ENCODE measurements around the gene NDST1.
"Not testable (repeated sequence)": the region's sequence is repeated elsewhere in the genome, so short reads cannot be mapped to it uniquely, and the experiment has no call there.

Gene NDST1

DNA sequence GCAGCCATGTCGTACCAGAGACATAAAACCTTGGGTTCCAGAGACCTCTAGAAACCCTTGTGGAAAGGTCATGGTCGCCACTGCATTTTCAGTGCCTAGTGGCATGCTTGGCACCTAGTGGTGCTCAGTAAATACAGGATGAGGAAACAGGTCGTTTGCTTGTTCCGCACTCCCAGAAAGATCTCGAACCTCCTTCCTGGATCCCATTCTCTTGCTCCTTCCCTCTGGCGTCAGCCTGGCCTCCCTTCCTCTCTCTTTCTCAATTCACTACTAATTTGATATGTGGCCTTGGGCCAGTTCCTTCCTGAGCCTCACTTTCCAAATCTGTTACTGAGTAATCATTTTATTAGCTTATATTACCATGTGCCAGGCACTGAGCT is 4.4 kb downstream of the NDST1 start:
- H3K27ac ChIP-seq (ENCODE audit: low read length), result no peak overlapping the region
- no peaks in the 10 kb centered on the region for H3K9me3 ChIP-seq (ENCODE audit: control insufficient read depth, low read depth, low read length)
- H3K36me3 ChIP-seq (ENCODE audit: control insufficient read depth, low read depth, low read length), result no peaks in the 10 kb centered on the region
- no peaks in the 10 kb centered on the region for H3K27me3 ChIP-seq (ENCODE audit: control insufficient read depth, insufficient read depth, low read length)
- no peak overlapping the region for H3K4me3 ChIP-seq (ENCODE audit: low read length)
- H3K4me1 ChIP-seq (ENCODE audit: control insufficient read depth, low read depth, low read length), result peaks cover 15% of the 10 kb centered on the region
- H3K9ac ChIP-seq (ENCODE audit: low read length), result no peak overlapping the region

GRCh38 chr5:150513375-150514309 is 5.7 kb downstream of the NDST1 start:
- H3K27ac ChIP-seq (ENCODE audit: low read length), result no peak overlapping the region
- peaks cover 15% of the 10 kb centered on the region for H3K4me1 ChIP-seq (ENCODE audit: control insufficient read depth, low read depth, low read length)
- H3K27me3 ChIP-seq (ENCODE audit: control insufficient read depth, insufficient read depth, low read length), result no peaks in the 10 kb centered on the region
- no peaks in the 10 kb centered on the region for H3K9me3 ChIP-seq (ENCODE audit: control insufficient read depth, low read depth, low read length)
- no peak overlapping the region for H3K4me3 ChIP-seq (ENCODE audit: low read length)
- H3K9ac ChIP-seq (ENCODE audit: low read length), result no peak overlapping the region
- no peaks in the 10 kb centered on the region for H3K36me3 ChIP-seq (ENCODE audit: control insufficient read depth, low read depth, low read length)

DNA sequence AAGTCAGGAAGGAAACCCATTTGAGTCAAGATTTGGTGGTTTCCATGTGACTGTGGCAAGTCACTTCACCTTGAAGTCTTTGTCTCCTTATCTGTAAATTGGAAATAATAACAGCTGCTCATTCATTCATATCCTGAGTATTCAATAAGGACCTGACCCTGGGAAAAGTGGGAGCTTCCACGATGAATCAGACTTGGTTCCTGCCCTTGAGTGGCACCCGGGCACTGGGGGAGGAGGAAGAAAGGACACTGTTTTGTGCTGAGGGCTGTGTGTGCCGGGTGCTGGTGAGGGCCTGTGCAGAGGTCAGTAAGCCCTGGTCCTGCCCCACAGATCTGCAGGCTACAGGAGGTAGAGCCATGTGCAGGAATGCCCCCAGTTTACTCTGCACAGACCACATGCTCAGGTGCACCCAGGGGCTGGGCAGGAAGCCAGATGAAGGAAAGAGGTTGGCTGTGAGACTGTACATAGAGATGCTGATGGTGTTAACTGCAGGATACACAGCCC is 6.8 kb downstream of the NDST1 start:
- no peaks in the 10 kb centered on the region for H3K9me3 ChIP-seq (ENCODE audit: control insufficient read depth, low read depth, low read length)
- H3K4me3 ChIP-seq (ENCODE audit: low read length), result no peak overlapping the region
- H3K27me3 ChIP-seq (ENCODE audit: control insufficient read depth, insufficient read depth, low read length), result no peaks in the 10 kb centered on the region
- no peak overlapping the region for H3K27ac ChIP-seq (ENCODE audit: low read length)
- H3K4me1 ChIP-seq (ENCODE audit: control insufficient read depth, low read depth, low read length), result peaks cover 15% of the 10 kb centered on the region
- no peak overlapping the region for H3K9ac ChIP-seq (ENCODE audit: low read length)
- H3K36me3 ChIP-seq (ENCODE audit: control insufficient read depth, low read depth, low read length), result no peaks in the 10 kb centered on the region

DNA sequence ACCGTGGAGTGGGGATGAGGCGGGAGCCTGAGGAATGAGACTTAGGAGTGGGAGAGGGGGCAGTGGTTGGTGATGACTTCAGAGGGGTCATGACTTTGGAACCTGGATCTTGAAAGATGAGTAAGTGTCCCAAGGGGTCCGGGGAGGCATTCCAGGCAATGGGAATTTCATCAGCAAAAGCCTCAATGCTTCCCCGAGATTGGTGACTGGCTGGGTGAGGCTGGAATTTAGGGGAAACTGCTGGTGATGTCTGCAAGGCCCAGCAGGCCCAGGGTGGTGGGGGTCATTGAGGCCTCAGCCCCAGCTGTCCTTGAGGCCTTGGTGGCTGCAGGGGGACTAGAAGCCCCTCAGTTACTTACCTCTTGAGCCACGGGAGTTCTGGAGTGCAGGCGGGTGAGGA is 7.5 kb downstream of the NDST1 start:
- Histone ChIP-seq H3K9ac (ENCODE audit: low read length) (no peak overlapping the region), H3K27me3 (ENCODE audit: control insufficient read depth, insufficient read depth, low read length) (no peaks in the 10 kb centered on the region), H3K4me1 (ENCODE audit: control insufficient read depth, low read depth, low read length) (peaks cover 13% of the 10 kb centered on the region), H3K9me3 (ENCODE audit: control insufficient read depth, low read depth, low read length) (no peaks in the 10 kb centered on the region), H3K4me3 (ENCODE audit: low read length) (no peak overlapping the region), H3K36me3 (ENCODE audit: control insufficient read depth, low read depth, low read length) (no peaks in the 10 kb centered on the region), H3K27ac (ENCODE audit: low read length) (no peak overlapping the region)

DNA sequence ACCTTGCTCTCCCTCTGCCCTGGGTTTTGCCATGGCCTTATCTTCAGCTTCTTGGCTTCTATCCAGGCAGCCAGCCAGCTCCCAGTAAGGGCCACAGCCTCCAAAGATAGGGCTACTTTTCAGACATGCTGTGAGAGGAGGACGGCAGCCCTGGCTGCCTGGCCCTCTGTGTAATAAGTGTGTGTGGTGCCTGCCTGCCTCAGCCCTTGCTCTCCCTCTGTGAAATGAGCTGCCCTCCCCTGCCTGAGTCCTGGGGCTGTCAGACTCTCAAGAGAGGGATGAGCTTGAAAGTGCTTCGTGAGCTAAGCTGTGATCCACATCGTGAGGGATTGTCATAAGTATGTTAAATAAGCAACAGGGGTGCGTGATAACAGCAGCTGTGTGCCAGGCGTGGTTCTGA is 8.1 kb downstream of the NDST1 start:
- Histone ChIP-seq H3K4me3 (ENCODE audit: low read length) (no peak overlapping the region), H3K27me3 (ENCODE audit: control insufficient read depth, insufficient read depth, low read length) (no peaks in the 10 kb centered on the region), H3K9ac (ENCODE audit: low read length) (no peak overlapping the region), H3K36me3 (ENCODE audit: control insufficient read depth, low read depth, low read length) (no peaks in the 10 kb centered on the region), H3K4me1 (ENCODE audit: control insufficient read depth, low read depth, low read length) (peaks cover 8% of the 10 kb centered on the region), H3K27ac (ENCODE audit: low read length) (no peak overlapping the region), H3K9me3 (ENCODE audit: control insufficient read depth, low read depth, low read length) (no peaks in the 10 kb centered on the region)

DNA sequence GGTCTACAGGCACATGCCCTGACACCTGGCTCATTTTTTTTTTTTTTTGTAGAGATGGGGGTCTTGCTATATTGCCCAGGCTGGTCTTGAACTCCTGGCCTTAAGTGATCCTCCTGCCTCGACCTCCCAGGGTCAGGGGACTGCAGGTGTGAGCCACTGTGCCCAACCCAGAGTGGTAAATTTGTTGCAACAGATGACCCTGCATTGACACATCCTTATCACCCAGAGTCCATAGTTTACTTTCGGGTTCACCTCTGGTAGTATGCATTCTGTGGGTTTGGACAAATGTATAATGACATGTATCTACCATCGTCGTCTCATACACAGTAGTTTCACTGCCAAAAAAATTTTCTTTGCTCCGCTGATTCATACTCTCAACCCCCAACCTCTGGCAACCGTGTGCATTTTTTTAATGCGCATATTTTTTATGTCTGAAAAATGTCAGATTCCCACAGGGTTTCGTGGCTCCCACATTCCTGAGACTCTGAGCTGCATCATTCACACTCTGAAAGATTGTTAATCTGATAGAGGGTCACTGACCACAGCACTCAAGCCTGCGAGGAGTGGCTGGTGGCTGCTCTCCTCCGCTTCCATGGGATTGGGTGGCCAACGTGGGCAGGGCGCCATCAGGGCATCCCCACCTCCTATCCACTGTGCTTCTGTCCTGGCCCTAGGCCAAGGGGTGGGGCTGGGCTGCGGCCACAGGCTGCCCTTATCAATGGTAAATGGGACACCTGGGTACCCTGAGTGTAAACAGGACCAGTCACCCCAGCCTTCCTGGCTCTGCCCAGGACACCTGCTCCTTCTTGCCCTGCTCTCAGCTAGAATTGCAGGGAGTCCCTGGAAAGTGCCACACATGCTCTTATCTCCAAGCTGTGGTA is 9.6 kb downstream of the NDST1 start:
- Histone ChIP-seq H3K36me3 (ENCODE audit: control insufficient read depth, low read depth, low read length) (peaks cover 4% of the 10 kb centered on the region), H3K9me3 (ENCODE audit: control insufficient read depth, low read depth, low read length) (no peaks in the 10 kb centered on the region), H3K27me3 (ENCODE audit: control insufficient read depth, insufficient read depth, low read length) (no peaks in the 10 kb centered on the region), H3K4me1 (ENCODE audit: control insufficient read depth, low read depth, low read length) (no peaks in the 10 kb centered on the region), H3K4me3 (ENCODE audit: low read length) (no peak overlapping the region), H3K27ac (ENCODE audit: low read length) (no peak overlapping the region), H3K9ac (ENCODE audit: low read length) (no peak overlapping the region)

DNA sequence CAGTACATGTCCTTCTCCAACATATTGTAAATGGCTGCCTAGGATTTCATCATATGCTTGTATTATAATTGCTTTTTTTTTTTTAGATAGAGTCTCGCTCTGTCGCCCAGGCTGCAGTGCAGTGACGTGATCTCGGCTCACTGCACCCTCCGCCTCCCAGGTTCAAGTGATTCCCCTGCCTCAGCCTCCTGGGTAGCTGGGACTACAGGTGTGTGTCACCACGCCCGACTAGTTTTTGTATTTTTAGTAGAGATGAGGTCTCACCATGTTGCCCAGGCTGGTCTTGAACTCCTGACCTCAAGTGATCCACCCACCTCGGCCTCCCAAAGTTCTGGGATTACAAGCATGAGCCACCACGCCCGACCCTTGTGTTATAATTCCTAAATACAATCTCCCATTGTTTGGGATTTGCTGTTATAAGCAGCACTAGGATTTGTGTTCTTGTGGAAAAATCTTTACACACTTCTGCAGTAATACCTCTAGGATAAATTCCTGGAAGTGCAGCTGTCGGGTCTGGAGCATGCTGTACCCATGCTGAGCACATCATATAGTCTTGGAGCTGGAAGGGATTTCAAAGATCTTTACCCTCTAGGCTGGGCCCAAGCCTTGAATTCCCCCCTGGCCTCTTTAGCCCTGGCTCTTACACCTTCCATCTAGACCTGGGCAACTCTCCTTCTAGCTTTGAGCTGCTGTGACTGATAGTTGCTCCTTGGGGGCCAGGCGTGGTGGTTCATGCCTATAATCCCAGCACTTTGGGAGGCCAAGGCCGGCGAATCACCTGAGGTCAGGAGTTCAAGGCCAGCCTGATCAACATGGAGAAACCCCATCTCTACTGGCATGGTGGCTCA is 11.0 kb downstream of the NDST1 start:
- not testable (repeated sequence) for H3K9me3 ChIP-seq (ENCODE audit: control insufficient read depth, low read depth, low read length); H3K4me1 ChIP-seq (ENCODE audit: control insufficient read depth, low read depth, low read length); H3K27me3 ChIP-seq (ENCODE audit: control insufficient read depth, insufficient read depth, low read length); H3K4me3 ChIP-seq (ENCODE audit: low read length); H3K36me3 ChIP-seq (ENCODE audit: control insufficient read depth, low read depth, low read length); H3K9ac ChIP-seq (ENCODE audit: low read length); H3K27ac ChIP-seq (ENCODE audit: low read length)

DNA sequence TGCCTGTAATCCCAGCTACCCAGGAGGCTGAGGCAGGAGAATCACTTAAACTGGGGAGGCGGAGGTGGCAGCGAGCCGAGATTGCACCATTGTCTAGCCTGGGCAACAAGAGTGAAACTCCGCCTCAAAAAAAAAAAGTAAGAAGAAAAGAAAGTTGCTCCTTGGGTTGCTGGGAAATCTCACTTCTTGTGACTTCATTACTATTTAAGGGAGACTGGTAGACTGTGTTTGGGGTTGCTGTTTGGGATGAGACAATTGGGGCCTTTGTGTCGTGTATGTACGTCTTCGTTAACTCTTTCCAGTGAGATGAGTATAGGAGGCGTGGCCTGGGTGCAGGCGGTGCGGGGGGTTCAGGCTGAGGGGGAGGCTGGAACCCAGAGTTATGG is 11.6 kb downstream of the NDST1 start:
- Histone ChIP-seq H3K4me3 (ENCODE audit: low read length) (no peak overlapping the region), H3K27ac (ENCODE audit: low read length) (no peak overlapping the region), H3K9ac (ENCODE audit: low read length) (no peak overlapping the region), H3K27me3 (ENCODE audit: control insufficient read depth, insufficient read depth, low read length) (no peaks in the 10 kb centered on the region), H3K9me3 (ENCODE audit: control insufficient read depth, low read depth, low read length) (no peaks in the 10 kb centered on the region), H3K4me1 (ENCODE audit: control insufficient read depth, low read depth, low read length) (peaks cover 5% of the 10 kb centered on the region), H3K36me3 (ENCODE audit: control insufficient read depth, low read depth, low read length) (peaks cover 4% of the 10 kb centered on the region)

- no peak overlapping the region for H3K4me3 ChIP-seq (ENCODE audit: low read length)
- no peak overlapping the region for H3K27ac ChIP-seq (ENCODE audit: low read length)
- H3K9ac ChIP-seq (ENCODE audit: low read length), result no peak overlapping the region
- peaks cover 9% of the 10 kb centered on the region for H3K4me1 ChIP-seq (ENCODE audit: control insufficient read depth, low read depth, low read length)
- H3K27me3 ChIP-seq (ENCODE audit: control insufficient read depth, insufficient read depth, low read length), result no peaks in the 10 kb centered on the region
- H3K36me3 ChIP-seq (ENCODE audit: control insufficient read depth, low read depth, low read length), result peaks cover 4% of the 10 kb centered on the region
- no peaks in the 10 kb centered on the region for H3K9me3 ChIP-seq (ENCODE audit: control insufficient read depth, low read depth, low read length)
Observed at GRCh38 chr5:150519978-150520377, 12.0 kb downstream of the NDST1 start.

DNA sequence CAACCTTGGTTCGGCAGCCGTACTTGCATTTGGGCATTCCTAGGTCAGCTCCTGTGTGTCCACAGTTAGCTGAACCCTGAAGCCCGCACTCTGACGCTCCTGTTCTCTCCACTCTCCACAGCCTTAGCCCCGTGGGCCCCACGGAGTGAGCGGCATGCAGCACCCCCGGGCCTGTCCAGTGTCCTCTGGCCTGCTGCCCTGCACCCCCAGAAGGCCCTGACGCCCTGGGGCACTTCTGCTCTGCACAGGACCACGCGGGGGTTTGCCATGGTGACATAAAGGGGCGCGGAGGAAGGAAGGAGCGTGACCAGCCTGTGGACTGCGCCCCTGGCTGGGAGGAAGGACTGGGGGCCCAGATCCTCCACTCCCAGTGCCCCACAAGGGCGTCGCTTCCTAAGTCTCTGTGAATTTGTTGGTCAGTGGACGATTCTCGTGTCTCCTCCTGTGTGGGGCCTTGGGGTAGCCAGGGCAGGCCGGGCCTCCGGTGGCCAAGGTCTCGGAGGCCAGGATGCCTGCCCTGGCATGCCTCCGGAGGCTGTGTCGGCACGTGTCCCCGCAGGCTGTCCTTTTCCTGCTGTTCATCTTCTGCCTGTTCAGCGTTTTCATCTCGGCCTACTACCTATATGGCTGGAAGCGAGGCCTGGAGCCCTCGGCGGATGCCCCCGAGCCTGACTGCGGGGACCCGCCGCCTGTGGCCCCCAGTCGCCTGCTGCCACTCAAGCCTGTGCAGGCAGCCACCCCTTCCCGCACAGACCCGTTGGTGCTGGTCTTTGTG is 13.0 kb downstream of the NDST1 start:
- Histone ChIP-seq H3K27ac (ENCODE audit: low read length) (no peak overlapping the region), H3K4me1 (ENCODE audit: control insufficient read depth, low read depth, low read length) (peaks cover 18% of the 10 kb centered on the region), H3K9me3 (ENCODE audit: control insufficient read depth, low read depth, low read length) (no peaks in the 10 kb centered on the region), H3K27me3 (ENCODE audit: control insufficient read depth, insufficient read depth, low read length) (no peaks in the 10 kb centered on the region), H3K4me3 (ENCODE audit: low read length) (no peak overlapping the region), H3K36me3 (ENCODE audit: control insufficient read depth, low read depth, low read length) (peaks cover 4% of the 10 kb centered on the region), H3K9ac (ENCODE audit: low read length) (no peak overlapping the region)
